Keratinocyte (primary cell): ENCODE measurements around the gene RBM47. TPM values are rescaled to one million over a fixed set of nuclear protein-coding genes. Genes with fewer than 3 reads are reported as not detected.

ENCODE experiments used
- DNase-seq: peaks from one replicate; pipeline ENCODE4 v3.0.0-alpha.2; 2011; ENCODE audit warnings: low read depth, missing footprints, low spot score
- FAIRE-seq: peaks from 2 replicates; lab custom pipeline; 2011; peaks lifted over from hg19 to GRCh38; lab: Jason Lieb, UNC
- H2AFZ ChIP-seq: 2 replicates; pipeline ENCODE4 v1.6.0; 2012; ENCODE audit warnings: low read length, control low read depth, inconsistent platforms; ENCODE audit not compliant: control insufficient read depth
- H3K27ac ChIP-seq: 2 replicates; pipeline ENCODE4 v1.5.1; 2011; ENCODE audit warnings: low read length; ENCODE audit not compliant: control insufficient read depth, insufficient read depth
- H3K27me3 ChIP-seq: 3 replicates; pipeline ENCODE4 v1.6.0; 2011; ENCODE audit warnings: low read length; ENCODE audit not compliant: control insufficient read depth, insufficient read depth; ENCODE audit errors: extremely low read depth
- H3K36me3 ChIP-seq, 2 experiments: 2 replicates in 1 of 2; 3 replicates in 1 of 2; pipeline ENCODE4 v1.5.1; 2011; ENCODE audit warnings: low read length in 2 of 2, mild to moderate bottlenecking in 1 of 2; ENCODE audit not compliant: control insufficient read depth in 2 of 2, insufficient read depth in 2 of 2; ENCODE audit errors: extremely low read depth in 1 of 2
- H3K4me1 ChIP-seq: 3 replicates; pipeline ENCODE4 v1.5.1; 2011; ENCODE audit warnings: low read length; ENCODE audit not compliant: control insufficient read depth, insufficient read depth; ENCODE audit errors: extremely low read depth
- H3K4me2 ChIP-seq: 3 replicates; pipeline ENCODE4 v1.6.0; 2011; ENCODE audit warnings: low read depth, low read length; ENCODE audit not compliant: control insufficient read depth, insufficient read depth; ENCODE audit errors: extremely low read depth
- H3K4me3 ChIP-seq, 3 experiments: fragments of 200-600 bp in 1 of 3; sonication (generic) in 1 of 3; 2 replicates in 2 of 3; 3 replicates in 1 of 3; pipeline ENCODE4 v1.5.1; 2011 to 2016; ENCODE audit warnings: low read length in 3 of 3, mild to moderate bottlenecking in 3 of 3, control low read depth in 2 of 3, inconsistent platforms in 1 of 3, low read depth in 1 of 3, mixed read lengths in 1 of 3, mixed run types in 1 of 3, moderate library complexity in 1 of 3; ENCODE audit not compliant: control insufficient read depth in 2 of 3, insufficient read depth in 2 of 3; ENCODE audit errors: extremely low read depth in 1 of 3
- H3K79me2 ChIP-seq: 2 replicates; pipeline ENCODE4 v1.6.0; 2012; ENCODE audit warnings: low read length; ENCODE audit not compliant: control insufficient read depth, insufficient read depth
- H3K9ac ChIP-seq: 3 replicates; pipeline ENCODE4 v1.6.0; 2011; ENCODE audit warnings: low read length; ENCODE audit not compliant: control insufficient read depth, insufficient read depth; ENCODE audit errors: extremely low read depth
- H3K9me1 ChIP-seq: 3 replicates; pipeline ENCODE4 v1.6.0; 2011; ENCODE audit warnings: low read length; ENCODE audit not compliant: control insufficient read depth, insufficient read depth; ENCODE audit errors: extremely low read depth
- H3K9me3 ChIP-seq: 2 replicates; pipeline ENCODE4 v1.5.1; 2012; ENCODE audit warnings: low read depth, low read length; ENCODE audit not compliant: control insufficient read depth
- H4K20me1 ChIP-seq: 3 replicates; pipeline ENCODE4 v1.6.0; 2011; ENCODE audit warnings: low read length; ENCODE audit not compliant: control insufficient read depth, insufficient read depth; ENCODE audit errors: extremely low read depth
- CTCF ChIP-seq, 3 experiments: IDR thresholded peaks in 1 of 3; conservative IDR thresholded peaks in 1 of 3; optimal IDR thresholded peaks in 1 of 3; 2 replicates in 2 of 3; 3 replicates in 1 of 3; pipeline versions ENCODE3 to v1.5.1; 2011; ENCODE audit warnings: low read length in 3 of 3, mild to moderate bottlenecking in 3 of 3, moderate library complexity in 2 of 3, control low read depth in 1 of 3, inconsistent platforms in 1 of 3; ENCODE audit not compliant: insufficient read depth in 2 of 3; ENCODE audit errors: extremely low read depth in 1 of 3
- EZH2 ChIP-seq: IDR thresholded peaks from one replicate; pipeline ENCODE4 v1.6.1; 2012; ENCODE audit warnings: inconsistent platforms, mild to moderate bottlenecking, low read length, moderate library complexity
- dilution Hi-C: fragments of 300-500 bp; cut with MboI; formaldehyde crosslinking; loops from one replicate; pipeline ENCODE4 v1.7.0; 2020; ENCODE audit warnings: low sequenced_read_pairs; ENCODE audit not compliant: extremely low pct_ligation_motif_present
- polyA plus RNA-seq, 5 experiments: library from polyadenylated mRNA; depleted of rRNA in 3 of 5; stranded (reverse) in 3 of 5; stranded (forward) in 1 of 5; unstranded in 1 of 5; fragments of >200 nt; gene quantifications; 1 replicate in 1 of 5; 2 replicates in 3 of 5; 3 replicates in 1 of 5; pipeline versions ENCODE4 v1.2.1 to v1.2.3, GENCODE V29; 2011 to 2012; ENCODE audit warnings: missing spikeins in 2 of 5, low read depth in 1 of 5, low replicate concordance in 1 of 5

Gene RBM47
- polyA plus RNA-seq, 1 donor (not counting 4 experiments of a cell fraction or from before 2014, with no cell fraction given), result 6.9 TPM

GRCh38 chr4:40621592-40622512 is 7.8 kb downstream of the RBM47 start:
- H2AFZ ChIP-seq, result peak overlapping the region; percentile 88

GRCh38 chr4:40621229-40621591 is 8.5 kb downstream of the RBM47 start:
- dilution Hi-C loops, result no loop called here
- Histone ChIP-seq H3K9me3 (no peaks in the 10 kb centered on the region), H3K4me3 (peak overlapping the region in 2 of 3 experiments; percentile 1 to 15), H4K20me1 (no peaks in the 10 kb centered on the region), H3K36me3 (no peaks in the 10 kb centered on the region), H3K27ac (peak overlapping the region; percentile 82), H3K79me2 (peaks cover 10% of the 10 kb centered on the region), H2AFZ (peak overlapping the region; percentile 74), H3K4me2 (peak overlapping the region; percentile 69), H3K27me3 (no peaks in the 10 kb centered on the region), H3K9ac (peak overlapping the region; percentile 44), H3K4me1 (peaks cover 22% of the 10 kb centered on the region), H3K9me1 (no peaks in the 10 kb centered on the region)
- DNase-seq (no peak), FAIRE-seq (peak; percentile 73)
- TF ChIP-seq EZH2, result no peak
- no peak for TF ChIP-seq CTCF (optimal IDR thresholded peaks at IDR 0.05 in 1 of 3, IDR thresholded peaks at IDR 0.05 in 1 of 3, conservative IDR thresholded peaks at IDR 0.05 in 1 of 3; ENCODE audit: extremely low read depth in 1 of 3, insufficient read depth in 2 of 3, low read length in 3 of 3)

More at GRCh38 chr4:40621592-40622512, 7.8 kb downstream of the RBM47 start:
- FAIRE-seq (peak; percentile 99), DNase-seq (peak; percentile 49)
- H3K36me3 ChIP-seq, result no peaks in the 10 kb centered on the region
- no peaks in the 10 kb centered on the region for H3K9me3 ChIP-seq
- no peaks in the 10 kb centered on the region for H3K27me3 ChIP-seq
- H4K20me1 ChIP-seq, result no peaks in the 10 kb centered on the region
- no peaks in the 10 kb centered on the region for H3K9me1 ChIP-seq
- no peak for TF ChIP-seq EZH2
- TF ChIP-seq CTCF (optimal IDR thresholded peaks at IDR 0.05 in 1 of 3, IDR thresholded peaks at IDR 0.05 in 1 of 3, conservative IDR thresholded peaks at IDR 0.05 in 1 of 3; ENCODE audit: extremely low read depth in 1 of 3, insufficient read depth in 2 of 3, low read length in 3 of 3), result no peak
- H3K4me1 ChIP-seq, result peaks cover 29% of the 10 kb centered on the region
- dilution Hi-C loops, result no loop called here
- H3K79me2 ChIP-seq, result peaks cover 15% of the 10 kb centered on the region
- H3K9ac ChIP-seq, result peak overlapping the region; percentile 44
- peak overlapping the region; percentile 82 for H3K27ac ChIP-seq
- peak overlapping the region in 2 of 3 experiments; percentile 13 to 15 for H3K4me3 ChIP-seq
- peak overlapping the region; percentile 69 for H3K4me2 ChIP-seq
